ENCODE data around the gene FAF2.

- TF ChIP-seq POLR2A (IDR thresholded peaks at IDR 0.05): no peak
- no peak for TF ChIP-seq CTCF (IDR thresholded peaks at IDR 0.05)
Measured at GRCh38 chr5:176458904-176459561, 10.8 kb downstream of the FAF2 start.
